ENCODE measurements around the gene FANK1.
"Not testable (repeated sequence)": the region's sequence is repeated elsewhere in the genome, so short reads cannot be mapped to it uniquely, and the experiment has no call there.

FANK1 gene

DNA sequence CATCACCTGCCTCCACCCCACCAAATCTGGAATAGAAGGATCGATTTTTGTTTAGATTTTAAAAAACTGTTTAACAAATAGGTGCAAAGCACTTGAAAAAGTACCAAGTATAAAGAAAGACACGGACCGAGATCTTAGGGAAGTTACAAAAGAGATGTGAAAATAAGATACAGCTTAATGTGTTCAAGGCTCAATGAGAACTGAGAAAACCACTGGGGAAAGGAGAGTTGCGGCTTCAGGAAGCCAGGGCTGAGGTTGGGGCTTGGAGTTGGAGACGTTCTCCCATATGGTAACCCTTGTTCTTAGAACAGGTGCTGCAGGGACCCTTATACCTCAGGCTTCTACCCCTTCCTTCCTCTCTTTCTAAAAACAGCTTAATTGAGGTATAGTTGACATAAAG, 140.2 kb downstream of the FANK1 start:
- no peak for DNase-seq

GRCh38 chr10:126037946-126038345, 141.6 kb downstream of the FANK1 start:
- DNase-seq: no peak

DNA sequence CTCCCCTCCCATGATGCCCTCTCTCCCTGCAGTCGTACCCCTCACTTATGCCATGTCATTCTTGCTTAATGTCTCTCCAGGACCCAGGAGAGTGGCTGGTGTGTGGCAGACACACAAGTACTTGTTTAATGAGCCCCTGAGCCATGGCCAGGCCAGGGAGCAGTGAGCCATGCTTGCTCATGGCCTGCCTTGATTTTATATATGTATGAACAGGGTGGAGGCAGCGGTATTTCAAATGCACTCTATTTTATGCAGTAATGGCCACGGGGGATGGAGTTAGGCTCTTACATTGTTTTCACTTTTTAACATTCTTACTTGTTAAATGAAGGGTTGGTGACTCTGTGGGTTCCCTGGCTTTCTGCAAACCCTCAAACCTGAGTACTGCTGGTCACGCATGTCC, 144.8 kb downstream of the FANK1 start:
- DNase-seq: no peak

DNA sequence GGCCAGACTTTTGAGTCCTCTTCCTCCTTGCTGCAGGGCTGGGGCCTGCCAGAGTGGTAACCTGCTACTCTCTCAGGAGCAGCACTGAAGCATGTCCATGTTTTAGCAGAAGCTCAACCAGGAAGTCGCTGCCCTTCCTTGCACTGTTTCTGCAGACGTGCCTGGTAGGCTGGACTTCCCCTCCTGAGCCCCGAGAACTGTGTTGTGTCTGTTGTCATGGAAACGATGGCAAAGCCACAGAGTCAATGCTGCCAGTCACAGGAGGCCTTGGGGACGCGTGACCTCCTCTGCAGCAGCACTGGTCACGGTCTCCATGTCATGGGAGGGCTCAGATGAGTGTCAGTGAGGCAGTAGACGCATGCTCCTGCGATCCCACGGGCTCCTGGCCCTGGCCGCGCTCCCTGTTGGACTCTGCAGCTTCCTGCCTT, 145.5 kb downstream of the FANK1 start:
- peak; percentile 77 for DNase-seq

DNA sequence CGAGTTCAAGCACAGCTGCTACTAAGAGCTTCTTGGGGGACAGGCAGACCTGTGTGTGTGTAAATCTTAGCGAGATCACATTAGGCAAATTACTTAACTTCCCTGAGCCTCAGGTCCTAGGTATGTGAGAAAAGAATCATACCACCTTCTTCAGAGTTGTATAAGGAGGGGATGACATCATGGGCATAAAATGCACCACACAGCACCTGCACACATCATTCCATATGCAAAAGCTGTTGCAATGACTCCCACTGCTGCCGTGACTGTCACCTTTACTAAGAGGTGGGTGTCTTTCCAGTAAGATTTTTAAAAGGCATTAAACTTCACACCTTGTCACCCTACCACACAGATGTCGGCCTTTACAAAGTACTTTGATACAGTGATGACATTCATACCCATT, 146.0 kb downstream of the FANK1 start:
- no peak for DNase-seq

- DNase-seq: no peak
These were observed 146.5 kb downstream of the FANK1 start for GRCh38 chr10:126042906-126043305.

DNA sequence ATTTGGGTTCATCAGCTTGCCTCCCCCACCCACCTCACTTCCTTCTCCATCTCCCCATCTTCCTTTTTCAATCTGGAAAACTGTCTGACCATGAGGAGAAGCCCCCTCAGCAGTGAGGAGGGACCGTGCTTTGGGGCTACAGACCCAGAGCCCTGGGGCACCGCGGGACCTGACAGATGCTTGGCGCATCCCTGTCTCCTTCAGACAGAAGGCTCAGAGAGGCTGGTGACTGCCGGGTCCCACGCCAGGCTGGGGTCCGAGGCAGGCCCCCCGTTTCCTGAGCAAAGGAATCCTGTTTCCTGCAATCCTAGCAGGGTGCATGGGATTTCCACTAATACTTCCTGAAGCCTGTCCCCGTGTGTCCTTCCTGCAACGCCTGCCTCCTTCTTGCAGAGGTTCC, 147.0 kb downstream of the FANK1 start:
- DNase-seq: no peak

GRCh38 chr10:126045861-126046260, 149.5 kb downstream of the FANK1 start:
- no peak for DNase-seq

DNA sequence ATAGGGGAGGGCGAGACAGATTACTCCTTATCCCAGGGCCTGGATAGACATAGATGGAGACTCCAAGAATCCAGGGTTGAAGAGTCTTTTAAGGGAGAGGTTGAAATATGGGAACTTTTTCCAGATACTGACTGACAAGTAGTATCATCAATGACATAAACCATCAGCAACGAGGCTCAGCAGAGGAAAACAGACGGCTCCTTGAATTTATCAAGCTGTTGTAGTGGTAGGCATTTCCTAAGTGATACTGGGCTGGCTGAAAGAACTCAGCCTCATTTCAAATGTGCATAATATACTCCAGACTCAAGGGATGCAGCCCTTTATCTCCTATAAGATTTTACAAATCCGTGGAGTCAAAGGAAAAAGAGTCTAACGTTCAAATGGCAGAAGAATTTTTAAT, 150.5 kb downstream of the FANK1 start:
- DNase-seq: no peak

- DNase-seq: not testable (repeated sequence)
These were observed 151.4 kb downstream of the FANK1 start for GRCh38 chr10:126047749-126048148.

GRCh38 chr10:126049759-126050700, 153.7 kb downstream of the FANK1 start:
- DNase-seq: no peak

GRCh38 chr10:126052171-126052570, 155.8 kb downstream of the FANK1 start:
- no peak for DNase-seq

DNA sequence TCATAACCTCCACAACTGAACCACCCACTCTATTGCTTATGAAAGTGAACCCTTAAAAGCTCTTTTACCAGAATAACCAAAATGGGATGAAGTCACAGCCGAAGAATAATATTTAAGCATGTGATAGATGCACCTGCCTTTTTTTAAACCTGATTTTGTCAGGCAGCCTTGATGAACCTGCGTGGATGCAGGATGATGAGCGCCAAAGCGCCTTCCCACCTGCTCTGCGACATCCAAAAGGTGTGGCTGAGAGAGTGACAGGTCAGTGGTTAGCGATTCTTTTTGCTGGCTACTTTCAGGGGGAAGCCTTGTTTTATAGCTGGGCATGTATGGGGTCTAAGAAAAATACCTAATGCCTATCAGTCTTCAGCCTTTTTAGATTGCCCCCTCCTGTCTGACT, 157.8 kb downstream of the FANK1 start:
- DNase-seq: no peak

- DNase-seq: no peak
These were observed 161.1 kb downstream of the FANK1 start for GRCh38 chr10:126057494-126057893.

DNA sequence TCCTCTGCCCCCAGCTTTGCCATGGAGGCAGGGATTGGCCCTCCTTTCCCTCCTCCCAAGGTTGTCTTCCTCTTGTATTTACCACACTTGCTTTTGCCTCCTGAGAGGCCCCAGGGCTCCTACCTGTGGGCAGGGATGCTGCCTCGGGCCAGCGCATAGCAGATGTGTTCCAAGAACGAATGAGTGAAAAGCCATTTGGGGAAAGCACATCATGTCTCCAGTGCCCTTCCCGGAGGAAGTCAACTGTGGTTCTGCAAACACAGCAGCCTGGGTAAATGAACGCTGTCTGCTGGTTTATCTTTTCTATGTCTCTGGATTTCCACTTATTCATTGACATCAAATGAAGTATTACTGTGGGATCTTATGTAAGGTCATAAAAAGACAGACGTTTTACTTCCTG, 161.7 kb downstream of the FANK1 start:
- DNase-seq: no peak

GRCh38 chr10:126058507-126058906, 162.1 kb downstream of the FANK1 start:
- no peak for DNase-seq

Data from CD4-positive, alpha-beta T cell treated with Interleukin-12 subunit alpha and Interleukin-12 subunit beta, for 1 hour (primary cell).